HG02852 (cell line): ENCODE data around the gene ALOX15.
"Not testable (repeated sequence)": the region's sequence is repeated elsewhere in the genome, so short reads cannot be mapped to it uniquely, and the experiment has no call there.

Source experiments
- ATAC-seq: cut with Tn5 transposase; IDR thresholded peaks from one replicate; pipeline ENCODE4 v1.9.1; 2021; ENCODE audit warnings: mild to moderate bottlenecking, moderate library complexity; ENCODE audit not compliant: unreplicated experiment

Gene ALOX15

GRCh38 chr17:4595685-4596342, 45.7 kb downstream of the ALOX15 start:
- not testable (repeated sequence) for ATAC-seq

- no peak for ATAC-seq
Measured at GRCh38 chr17:4594931-4595684, 46.4 kb downstream of the ALOX15 start.

DNA sequence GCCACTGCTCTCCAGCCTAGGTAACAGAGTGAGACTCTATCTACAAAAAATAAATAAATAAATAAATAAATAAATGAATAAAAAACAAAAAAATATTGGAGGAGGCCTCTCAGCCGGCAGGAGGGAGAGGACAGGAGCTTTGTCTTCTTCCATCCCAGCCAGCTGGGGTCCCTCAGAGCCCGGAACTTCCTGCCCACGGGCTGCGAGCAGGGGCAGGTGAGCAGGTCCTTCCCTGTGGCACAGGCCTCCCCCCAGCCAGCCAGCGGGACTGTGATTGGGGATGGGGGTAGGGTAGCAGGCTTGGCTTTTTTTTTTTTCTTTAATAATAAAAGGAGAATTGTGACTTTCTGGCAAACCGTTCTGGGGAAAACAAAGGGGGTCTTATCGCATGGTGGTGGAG, 47.1 kb downstream of the ALOX15 start:
- no peak for ATAC-seq

- ATAC-seq = no peak
Measured at GRCh38 chr17:4593021-4593421, 48.5 kb downstream of the ALOX15 start.

DNA sequence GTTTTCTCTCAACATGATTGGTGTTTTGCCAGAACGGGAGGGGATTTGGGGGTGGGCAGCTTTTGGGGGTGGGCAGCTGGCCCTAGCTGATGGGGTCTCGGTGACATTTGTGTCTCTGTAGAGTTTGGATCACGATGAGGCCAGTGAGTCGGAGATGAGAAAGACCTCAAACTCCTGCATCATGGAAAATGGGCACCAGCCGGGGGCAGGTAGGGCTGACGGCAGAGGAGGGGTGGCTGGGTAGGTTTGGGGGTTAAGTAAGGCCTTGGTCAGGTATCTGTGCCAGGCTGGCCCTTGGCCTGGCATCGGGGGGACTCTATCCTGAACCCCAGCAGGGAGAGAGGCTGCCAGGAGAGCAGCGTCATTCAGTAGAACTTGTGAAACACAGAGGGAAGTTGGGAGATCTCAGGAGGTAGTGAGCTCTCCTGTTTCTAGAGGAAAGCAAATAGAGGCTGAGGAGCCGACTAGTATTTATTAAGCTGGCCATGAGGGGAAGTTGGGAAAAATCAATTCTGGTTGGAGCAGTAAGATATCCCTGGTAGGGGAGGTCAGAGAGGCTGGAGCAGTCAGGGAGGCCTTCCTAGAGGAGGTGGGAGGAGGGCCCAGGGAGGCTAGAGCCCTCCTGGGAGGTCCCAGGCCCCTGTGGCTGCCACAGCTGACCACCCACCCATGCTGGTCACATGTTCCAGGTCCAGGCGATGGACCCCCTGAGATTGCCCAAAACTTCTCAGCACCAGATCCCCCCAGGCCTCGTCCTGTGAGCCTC, 49.1 kb downstream of the ALOX15 start:
- ATAC-seq = no peak

DNA sequence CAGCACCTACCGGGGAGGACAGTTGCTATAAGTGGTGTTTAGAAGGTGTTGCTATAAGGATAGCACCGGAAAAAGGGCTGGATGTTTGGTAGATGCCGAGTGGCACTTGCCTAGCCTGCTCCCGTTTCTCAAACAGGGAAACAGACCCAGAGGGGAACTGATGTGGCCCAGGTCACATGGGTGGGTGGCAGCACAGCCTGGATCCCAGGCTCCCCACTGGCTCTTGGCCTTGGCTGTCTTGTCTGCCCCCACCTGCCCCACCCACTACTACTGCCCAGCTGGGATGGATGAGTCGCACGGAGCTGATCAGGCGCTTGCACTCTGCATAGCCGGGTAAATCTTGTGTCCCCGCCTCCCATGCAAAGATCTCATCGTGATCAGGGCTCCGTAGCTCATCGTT, 49.9 kb downstream of the ALOX15 start:
- ATAC-seq = no peak

DNA sequence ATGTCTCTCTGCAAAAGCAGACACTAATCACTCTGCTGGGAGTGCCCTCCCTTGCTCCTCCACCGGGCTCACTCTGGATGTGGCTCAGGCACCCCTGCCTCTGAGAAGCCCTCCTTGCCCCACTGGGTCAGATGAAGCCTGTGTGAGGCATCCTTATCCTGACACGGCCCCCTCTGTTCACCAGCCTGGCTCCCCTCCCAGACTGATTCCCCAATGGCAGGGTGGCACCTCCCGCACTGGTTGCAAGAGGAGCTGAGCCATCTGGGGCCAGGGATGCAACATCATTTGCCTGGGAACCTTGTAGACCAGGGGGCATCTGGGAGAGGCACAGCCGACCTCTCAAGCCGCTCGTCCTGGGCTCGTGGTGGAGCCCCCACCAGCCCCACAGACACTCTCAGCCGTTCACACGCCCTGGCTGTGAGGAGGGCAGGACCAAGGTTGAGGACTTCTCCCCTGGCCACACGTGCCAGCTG, 50.5 kb downstream of the ALOX15 start:
- ATAC-seq = no peak

GRCh38 chr17:4590042-4590441, 51.4 kb downstream of the ALOX15 start:
- ATAC-seq = not testable (repeated sequence)

DNA sequence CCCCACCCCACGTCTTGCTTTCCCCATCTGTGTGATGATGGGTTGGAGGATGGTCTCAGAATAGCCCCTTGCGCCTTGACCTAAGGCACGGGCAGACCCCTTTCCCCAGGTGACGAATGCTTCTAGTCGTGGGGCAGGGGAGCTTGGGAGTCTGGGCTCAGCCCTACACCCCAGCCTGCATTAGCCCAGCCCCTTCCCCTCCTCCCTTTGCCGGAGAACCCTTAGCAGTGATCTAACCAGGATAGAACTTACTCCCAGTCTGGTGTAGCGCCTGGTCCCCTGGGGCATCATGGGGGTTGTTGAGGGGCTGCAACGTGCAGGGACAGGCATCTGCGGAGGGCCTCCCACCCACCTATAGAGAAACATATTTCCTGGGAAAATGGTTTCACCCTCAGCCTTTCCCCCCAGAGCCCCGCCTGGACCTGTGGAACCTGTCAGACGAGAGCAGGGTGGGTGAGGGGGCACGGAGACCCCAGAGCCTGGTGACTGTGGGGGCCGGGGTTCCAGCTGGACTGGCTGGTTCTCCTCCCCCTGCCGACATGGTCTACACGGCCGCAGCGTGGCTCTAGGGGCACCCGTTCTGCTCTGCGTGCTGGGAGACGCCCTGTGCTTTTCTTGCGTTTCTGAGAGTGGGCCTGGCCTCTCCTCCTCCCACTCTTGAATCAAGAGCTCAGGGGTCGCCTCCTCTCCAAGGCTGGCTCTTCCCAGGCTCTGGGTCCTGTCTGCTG, 52.4 kb downstream of the ALOX15 start:
- no peak for ATAC-seq

- no peak for ATAC-seq
Measured at GRCh38 chr17:4588391-4588790, 53.1 kb downstream of the ALOX15 start.

DNA sequence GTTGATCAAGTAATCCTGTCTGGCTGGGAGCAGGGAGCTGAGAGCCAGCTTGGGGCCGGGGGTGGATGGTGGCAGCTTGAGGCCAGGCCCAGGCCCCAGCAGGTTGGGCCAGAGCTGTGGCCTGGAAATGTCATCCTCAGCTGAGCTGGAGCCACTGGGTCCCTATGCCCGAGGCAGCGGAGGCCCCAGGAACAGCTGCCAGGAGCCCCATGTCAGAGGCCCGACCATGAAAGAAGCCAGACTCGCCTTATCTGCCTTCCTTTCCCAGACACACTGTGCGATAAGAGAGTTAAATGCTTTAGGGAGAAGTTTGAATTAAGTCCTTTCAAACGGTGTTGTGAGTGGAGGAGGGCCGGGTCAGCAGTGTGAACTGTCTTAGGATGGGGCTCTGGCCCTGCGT, 53.7 kb downstream of the ALOX15 start:
- ATAC-seq = no peak

- ATAC-seq = no peak
Measured at GRCh38 chr17:4587195-4587594, 54.3 kb downstream of the ALOX15 start.

GRCh38 chr17:4586043-4586442, 55.4 kb downstream of the ALOX15 start:
- ATAC-seq = no peak

DNA sequence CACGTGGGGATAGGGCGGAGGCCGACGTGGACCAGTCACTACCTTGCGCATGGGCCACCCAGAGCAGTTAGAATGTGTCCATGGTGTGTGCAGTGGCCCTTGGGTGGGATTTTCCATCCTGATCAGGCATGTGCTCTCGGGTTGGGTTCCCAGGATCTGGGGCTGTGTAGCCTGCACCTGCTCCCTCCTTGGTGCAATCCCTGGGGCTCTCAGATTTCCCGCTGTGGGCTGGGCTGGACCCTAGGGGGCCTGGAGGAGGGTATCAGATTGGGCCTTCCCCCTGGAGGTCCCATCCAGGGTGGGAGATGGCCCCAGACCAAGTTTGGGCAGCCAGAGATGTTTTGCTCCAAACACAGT, 55.9 kb downstream of the ALOX15 start:
- ATAC-seq = no peak

DNA sequence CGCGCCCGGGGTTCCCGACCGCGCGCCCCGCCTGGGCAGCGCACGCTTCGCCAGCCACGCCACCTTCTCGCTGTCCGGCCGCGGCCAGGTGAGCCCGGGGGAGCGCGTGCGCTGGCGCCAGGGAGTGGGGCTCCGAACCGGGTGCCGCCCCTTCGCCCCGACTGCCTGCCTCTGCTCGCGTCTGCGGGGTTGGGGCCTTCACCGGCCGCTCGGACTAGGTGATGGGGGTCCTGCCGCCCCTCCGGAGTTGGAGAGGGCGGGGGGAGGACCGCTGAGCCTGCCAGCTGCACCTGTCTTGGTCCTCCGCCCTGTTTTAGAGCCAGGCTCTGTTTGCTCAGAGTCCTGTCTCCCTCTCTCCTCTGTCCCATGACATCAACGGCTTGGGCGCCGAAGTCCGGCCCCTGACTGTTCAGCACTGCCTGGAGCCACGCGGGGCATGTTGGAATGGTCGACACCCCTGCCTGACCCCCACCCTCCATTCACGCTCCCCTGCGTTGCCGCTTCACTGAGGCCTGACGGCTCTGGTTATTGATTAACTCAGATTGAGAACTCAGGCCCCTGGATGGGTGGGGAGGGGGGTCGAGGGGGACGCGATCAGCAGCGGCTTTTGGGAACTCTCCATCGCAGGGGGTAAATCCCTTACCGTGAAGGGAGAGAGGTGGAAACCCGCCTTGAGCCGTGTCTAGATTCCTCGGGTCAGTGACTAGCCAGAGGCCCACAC, 56.4 kb downstream of the ALOX15 start:
- no peak for ATAC-seq

- no peak for ATAC-seq
Measured at GRCh38 chr17:4584101-4584916, 57.2 kb downstream of the ALOX15 start, which contains the start of gene SMTNL2. Gene SMTNL2, plus strand, starts transcription at chr17:4584529. Its CDS starts 77 bp downstream, at chr17:4584606.

- ATAC-seq = no peak
Measured at GRCh38 chr17:4583782-4584100, 57.7 kb downstream of the ALOX15 start.

- ATAC-seq = no peak
Measured at GRCh38 chr17:4583206-4583605, 58.3 kb downstream of the ALOX15 start.

DNA sequence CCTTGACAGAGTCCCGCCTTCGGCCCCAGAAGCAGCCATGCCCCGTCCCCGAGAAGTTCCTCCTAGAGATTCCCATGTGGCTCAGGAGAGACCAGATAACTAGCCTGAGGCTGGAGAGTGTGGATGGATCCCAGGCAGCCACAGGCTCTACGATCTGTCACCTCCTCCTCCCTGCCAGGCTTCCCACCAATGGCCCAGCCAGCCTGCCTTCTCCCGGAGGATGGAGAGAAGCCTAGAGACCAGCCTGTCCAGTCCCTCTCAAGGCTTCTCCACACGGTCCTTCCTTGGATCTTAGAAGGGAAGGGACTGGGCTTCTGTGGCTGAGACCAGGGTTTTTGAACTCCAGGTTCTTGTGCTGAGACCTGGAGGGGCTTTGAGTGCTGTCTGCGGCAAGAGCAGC, 58.8 kb downstream of the ALOX15 start:
- ATAC-seq = no peak

- no peak for ATAC-seq
Measured at GRCh38 chr17:4582101-4582501, 59.4 kb downstream of the ALOX15 start.
